Smooth muscle cell (in vitro differentiated cells): Measurements from ENCODE around the gene EML1. TPM values are rescaled to one million over a fixed set of nuclear protein-coding genes. Genes with fewer than 3 reads are reported as not detected.
A peak's percentile ranks its signal among the peaks of the same experiment; 100 is the strongest.

Experiments used
- DNase-seq: peaks from one replicate; lab custom pipeline; 2025; ENCODE audit not compliant: unreplicated experiment; lab: John Stamatoyannopoulos, UW
- H2AFZ ChIP-seq: fragments of 200-600 bp; sonication (generic); 2 replicates; pipeline ENCODE4 v1.6.0; 2016; ENCODE audit warnings: antibody characterized with exemption, low read depth, mild to moderate bottlenecking
- H3F3A ChIP-seq: fragments of 200-600 bp; sonication (generic); 2 replicates; pipeline ENCODE4 v1.6.0; 2017; ENCODE audit warnings: antibody characterized with exemption, low read depth
- H3K27ac ChIP-seq: fragments of 200-600 bp; sonication (generic); 2 replicates; pipeline ENCODE4 v1.5.1; 2016; ENCODE audit warnings: low read depth, mild to moderate bottlenecking
- H3K27me3 ChIP-seq: fragments of 200-600 bp; sonication (generic); 2 replicates; pipeline ENCODE4 v1.6.1; 2016; ENCODE audit warnings: low read depth, mild to moderate bottlenecking
- H3K36me3 ChIP-seq: fragments of 200-600 bp; sonication (generic); 2 replicates; pipeline ENCODE4 v1.5.1; 2016; ENCODE audit warnings: low read depth
- H3K4me1 ChIP-seq: fragments of 200-600 bp; sonication (generic); 2 replicates; pipeline ENCODE4 v1.5.1; 2016; ENCODE audit warnings: low read depth
- H3K4me2 ChIP-seq: fragments of 200-600 bp; sonication (generic); 2 replicates; pipeline ENCODE4 v1.6.0; 2016; ENCODE audit warnings: mild to moderate bottlenecking
- H3K4me3 ChIP-seq: fragments of 200-600 bp; sonication (generic); 2 replicates; pipeline ENCODE4 v1.5.1; 2016; ENCODE audit warnings: mild to moderate bottlenecking
- H3K79me2 ChIP-seq: fragments of 200-600 bp; sonication (generic); 2 replicates; pipeline ENCODE4 v1.6.0; 2016; ENCODE audit warnings: low read depth, mild to moderate bottlenecking
- H3K9ac ChIP-seq: fragments of 200-600 bp; sonication (generic); 2 replicates; pipeline ENCODE4 v1.6.0; 2016; ENCODE audit warnings: low read depth
- H3K9me3 ChIP-seq: fragments of 200-600 bp; sonication (generic); replicated peaks from 2 replicates; pipeline ENCODE4 v1.5.1; 2016; ENCODE audit warnings: low read depth
- H4K20me1 ChIP-seq: fragments of 200-600 bp; sonication (generic); 2 replicates; pipeline ENCODE4 v1.6.0; 2016; ENCODE audit warnings: low read depth
- CTCF ChIP-seq: fragments of 200-600 bp; sonication (generic); IDR thresholded peaks from 2 replicates; pipeline ENCODE4 v1.5.1; 2017; ENCODE audit warnings: borderline replicate concordance, mild to moderate bottlenecking, antibody characterized with exemption; ENCODE audit not compliant: insufficient read depth, poor library complexity, severe bottlenecking
- WGBS: methylation state at CpG from one replicate; pipeline ENCODE4 v1.1.7; 2016; ENCODE audit warnings: low lambda C conversion rate; 5-methylcytosine and 5-hydroxymethylcytosine counted together
- polyA plus RNA-seq: library from polyadenylated mRNA; unstranded; fragments of >200 nt; fragmentation: Nextera tagmentation; extraction: Ambion mirVana; gene quantifications from 2 replicates; pipeline ENCODE4 v1.2.1, GENCODE V29; 2016
- total RNA-seq: library from RNA; depleted of rRNA; stranded (reverse); fragments of >200 nt; gene quantifications from 2 replicates; pipeline ENCODE4 v1.2.3, GENCODE V29; 2014

Gene EML1
- total and polyA plus RNA-seq, 2 experiments from 2014 or later, result 13.0 to 31.2 TPM

- DNase-seq, result no peak
- no peak for TF ChIP-seq CTCF
- Histone ChIP-seq H3K9ac (no peak overlapping the region), H3K4me1 (peaks cover 14% of the 10 kb centered on the region), H2AFZ (no peak overlapping the region), H3K27ac (no peak overlapping the region), H3K36me3 (no peaks in the 10 kb centered on the region), H3F3A (no peaks in the 10 kb centered on the region), H3K4me2 (no peak overlapping the region), H3K79me2 (no peaks in the 10 kb centered on the region), H4K20me1 (no peaks in the 10 kb centered on the region), H3K27me3 (no peaks in the 10 kb centered on the region), H3K4me3 (no peak overlapping the region), H3K9me3 (no peaks in the 10 kb centered on the region)
- WGBS, result 79% methylated on average over 6 of the region's 6 CpGs
Measured at GRCh38 chr14:99774556-99775307, 18.5 kb upstream of the EML1 start.

GRCh38 chr14:99775351-99775750, 17.9 kb upstream of the EML1 start:
- WGBS, result 78% methylated on average over 9 of the region's 9 CpGs
- Histone ChIP-seq H3K9ac (no peak overlapping the region), H3K9me3 (no peaks in the 10 kb centered on the region), H3K27me3 (no peaks in the 10 kb centered on the region), H3F3A (no peaks in the 10 kb centered on the region), H2AFZ (no peak overlapping the region), H3K4me1 (peaks cover 14% of the 10 kb centered on the region), H3K36me3 (no peaks in the 10 kb centered on the region), H3K79me2 (no peaks in the 10 kb centered on the region), H4K20me1 (no peaks in the 10 kb centered on the region), H3K27ac (no peak overlapping the region), H3K4me2 (no peak overlapping the region), H3K4me3 (no peak overlapping the region)
- no peak for TF ChIP-seq CTCF
- no peak for DNase-seq

- TF ChIP-seq CTCF, result no peak
- Histone ChIP-seq H3K27me3 (no peaks in the 10 kb centered on the region), H3F3A (no peaks in the 10 kb centered on the region), H3K27ac (no peak overlapping the region), H2AFZ (no peak overlapping the region), H3K4me3 (no peak overlapping the region), H3K79me2 (no peaks in the 10 kb centered on the region), H3K36me3 (no peaks in the 10 kb centered on the region), H3K9me3 (no peaks in the 10 kb centered on the region), H3K4me2 (no peak overlapping the region), H3K4me1 (peaks cover 12% of the 10 kb centered on the region), H4K20me1 (no peaks in the 10 kb centered on the region), H3K9ac (no peak overlapping the region)
- WGBS, result 83% methylated on average over 2 of the region's 2 CpGs
- DNase-seq, result no peak
Measured at GRCh38 chr14:99777951-99778350, 15.3 kb upstream of the EML1 start.

- Histone ChIP-seq H4K20me1 (no peaks in the 10 kb centered on the region), H3K79me2 (no peaks in the 10 kb centered on the region), H3K4me2 (no peak overlapping the region), H3K36me3 (no peaks in the 10 kb centered on the region), H2AFZ (no peak overlapping the region), H3K27ac (peak overlapping the region; percentile 55), H3K27me3 (no peaks in the 10 kb centered on the region), H3K9me3 (no peaks in the 10 kb centered on the region), H3K4me1 (no peaks in the 10 kb centered on the region), H3K4me3 (no peak overlapping the region), H3F3A (no peaks in the 10 kb centered on the region), H3K9ac (peak overlapping the region; percentile 15)
- no peak for DNase-seq
- 13% methylated on average over 1 of the region's 1 CpG for WGBS
- no peak for TF ChIP-seq CTCF
Measured at GRCh38 chr14:99779751-99780150, 13.5 kb upstream of the EML1 start.
